Peyer's patch (tissue), 4 donors: ENCODE data around the gene LRRN1.

Experiments used
- CTCF ChIP-seq, 6 experiments: fragments of 450-650 bp in 4 of 6; fragments of 200-600 bp in 2 of 6; sonication (generic) in 1 of 6; IDR thresholded peaks; one replicate each; pipeline ENCODE4 v1.5.1; 2017 to 2019; ENCODE audit warnings: antibody characterized with exemption in 6 of 6, mild to moderate bottlenecking in 3 of 6, moderate library complexity in 1 of 6
- POLR2A ChIP-seq, 2 donors: fragments of 450-650 bp; IDR thresholded peaks; one replicate each; pipeline ENCODE4 v1.5.1; 2017; ENCODE audit warnings: antibody characterized with exemption in 2 of 2, mild to moderate bottlenecking in 2 of 2, moderate library complexity in 2 of 2

- no peak for TF ChIP-seq CTCF (IDR thresholded peaks at IDR 0.05)
- TF ChIP-seq POLR2A (IDR thresholded peaks at IDR 0.05), result no peak
These were observed 61.0 kb downstream of the LRRN1 start for GRCh38 chr3:3860235-3860634.
